Activated B cell treated with CpG ODN at 0.5 μM for 24 hours (primary cell): ENCODE data around the gene SLC10A7. TPM values are rescaled to one million over a fixed set of nuclear protein-coding genes. Genes with fewer than 3 reads are reported as not detected.

Experiments
- ATAC-seq: fragments of 200-7000 bp; cut with Tn5 transposase; one replicate; pipeline ENCODE4 v1.10.0; 2021; ENCODE audit warnings: low read depth, mild to moderate bottlenecking, moderate library complexity
- CTCF ChIA-PET: fragments of 350-600 bp; sonication (Branson Sonifier 250); formaldehyde crosslinking; loops from one replicate; lab custom pipeline; 2021; ENCODE audit warnings: antibody characterized with exemption; lab: Charles Lee
- POLR2A ChIA-PET: fragments of 350-600 bp; sonication (Branson Sonifier 250); formaldehyde crosslinking; loops from one replicate; lab custom pipeline; 2021; ENCODE audit warnings: antibody characterized with exemption; lab: Charles Lee
- DNase-seq: peaks from one replicate; pipeline ENCODE4 v3.0.0; 2022
- H3K27ac Mint-ChIP-seq: one replicate; pipeline ENCODE4 v1.8.0; 2020; ENCODE audit warnings: mixed read lengths
- H3K27me3 Mint-ChIP-seq: one replicate; pipeline ENCODE4 v1.8.0; 2021; ENCODE audit warnings: mixed read lengths
- H3K36me3 Mint-ChIP-seq: one replicate; pipeline ENCODE4 v1.8.0; 2021; ENCODE audit warnings: low read depth, mixed read lengths
- H3K4me1 Mint-ChIP-seq: one replicate; pipeline ENCODE4 v1.8.0; 2021; ENCODE audit warnings: mixed read lengths
- H3K4me3 Mint-ChIP-seq: one replicate; pipeline ENCODE4 v1.8.0; 2020; ENCODE audit warnings: mild to moderate bottlenecking, mixed read lengths
- H3K9me3 Mint-ChIP-seq: one replicate; pipeline ENCODE4 v1.8.0; 2020; ENCODE audit warnings: mixed read lengths
- CTCF ChIP-seq: fragments of 200-600 bp; IDR thresholded peaks from one replicate; pipeline ENCODE4 v1.8.0; 2022; ENCODE audit warnings: antibody characterized with exemption, mild to moderate bottlenecking
- intact Hi-C: fragments of 100-400 bp; cut with micrococcal nuclease; formaldehyde crosslinking; loops from one replicate; pipeline ENCODE4 v1.15.1; 2024
- total RNA-seq: library from RNA; stranded (reverse); gene quantifications from 2 replicates; pipeline ENCODE4 v1.2.3, GENCODE V29; 2022

The SLC10A7 gene
- total RNA-seq, 1 donor from 2014 or later: 16.3 TPM

GRCh38 chr4:146500216-146500615, 21.5 kb downstream of the SLC10A7 start:
- H3K27me3 Mint-ChIP-seq: no peaks in the 10 kb centered on the region
- H3K27ac Mint-ChIP-seq: no peak overlapping the region
- no peak for DNase-seq
- no peaks in the 10 kb centered on the region for H3K4me1 Mint-ChIP-seq
- H3K9me3 Mint-ChIP-seq: no peaks in the 10 kb centered on the region
- TF ChIP-seq CTCF: no peak
- no peak overlapping the region for H3K4me3 Mint-ChIP-seq
- CTCF ChIA-PET: no interaction called here
- no peak for ATAC-seq
- peaks cover 15% of the 10 kb centered on the region for H3K36me3 Mint-ChIP-seq
- intact Hi-C loops: no loop called here
- POLR2A ChIA-PET: no interaction called here

- intact Hi-C loops: no loop called here
- Mint-ChIP-seq H3K36me3 (peaks cover 14% of the 10 kb centered on the region), H3K4me3 (no peak overlapping the region), H3K27me3 (no peaks in the 10 kb centered on the region), H3K27ac (no peak overlapping the region), H3K9me3 (no peaks in the 10 kb centered on the region), H3K4me1 (no peaks in the 10 kb centered on the region)
- ChIA-PET CTCF (no interaction called here), POLR2A (no interaction called here)
- no peak for TF ChIP-seq CTCF
- no peak for ATAC-seq
- no peak for DNase-seq
Measured at GRCh38 chr4:146498291-146498690, 23.4 kb downstream of the SLC10A7 start.

- Mint-ChIP-seq H3K27ac (no peak overlapping the region), H3K4me1 (no peaks in the 10 kb centered on the region), H3K27me3 (no peaks in the 10 kb centered on the region), H3K4me3 (no peak overlapping the region), H3K9me3 (no peaks in the 10 kb centered on the region), H3K36me3 (peaks cover 10% of the 10 kb centered on the region)
- TF ChIP-seq CTCF: no peak
- intact Hi-C loops: no loop called here
- ChIA-PET CTCF (no interaction called here), POLR2A (no interaction called here)
- no peak for DNase-seq
- no peak for ATAC-seq
Measured at GRCh38 chr4:146495269-146495668, 26.5 kb downstream of the SLC10A7 start.

GRCh38 chr4:146494143-146494542, 27.6 kb downstream of the SLC10A7 start:
- ChIA-PET POLR2A (no interaction called here), CTCF (no interaction called here)
- ATAC-seq (no peak), DNase-seq (no peak)
- intact Hi-C loops: no loop called here
- Mint-ChIP-seq H3K4me3 (no peak overlapping the region), H3K36me3 (peaks cover 10% of the 10 kb centered on the region), H3K27me3 (no peaks in the 10 kb centered on the region), H3K4me1 (no peaks in the 10 kb centered on the region), H3K27ac (no peak overlapping the region), H3K9me3 (no peaks in the 10 kb centered on the region)
- TF ChIP-seq CTCF: no peak

GRCh38 chr4:146490106-146490505, 31.6 kb downstream of the SLC10A7 start:
- H3K36me3 Mint-ChIP-seq: peaks cover 26% of the 10 kb centered on the region
- H3K4me1 Mint-ChIP-seq: peaks cover 9% of the 10 kb centered on the region

More at GRCh38 chr4:146490106-146490505, 31.6 kb downstream of the SLC10A7 start:
- no peak for DNase-seq
- CTCF ChIA-PET: no interaction called here
- no peak for ATAC-seq
- POLR2A ChIA-PET: no interaction called here
- Mint-ChIP-seq H3K9me3 (no peaks in the 10 kb centered on the region), H3K27ac (no peak overlapping the region), H3K27me3 (no peaks in the 10 kb centered on the region), H3K4me3 (no peak overlapping the region)
- intact Hi-C loops: no loop called here
- TF ChIP-seq CTCF: no peak
